Neutrophil (primary cell): ENCODE data around the gene TPM3.
"Not testable (repeated sequence)": the region's sequence is repeated elsewhere in the genome, so short reads cannot be mapped to it uniquely, and the experiment has no call there.

Experiments used
- H3K27ac ChIP-seq: fragments of 200-600 bp; sonication (generic); 2 replicates; pipeline ENCODE4 v1.5.1; 2016; ENCODE audit warnings: mild to moderate bottlenecking, moderate library complexity
- H3K27me3 ChIP-seq: fragments of 200-600 bp; sonication (generic); 2 replicates; pipeline ENCODE4 v1.6.0; 2016; ENCODE audit warnings: mild to moderate bottlenecking
- H3K36me3 ChIP-seq: fragments of 200-600 bp; sonication (generic); 2 replicates; pipeline ENCODE4 v1.5.1; 2017
- H3K4me1 ChIP-seq, 2 experiments: fragments of 200-600 bp in 1 of 2; sonication (generic) in 1 of 2; 1 replicate in 1 of 2; 2 replicates in 1 of 2; pipeline versions ENCODE4 v1.5.1 to v1.6.1; 2013 to 2016; ENCODE audit warnings: low read depth in 1 of 2, low read length in 1 of 2, mild to moderate bottlenecking in 1 of 2, moderate library complexity in 1 of 2; ENCODE audit not compliant: control insufficient read depth in 1 of 2, insufficient read depth in 1 of 2
- H3K4me3 ChIP-seq, 2 experiments: fragments of 200-600 bp in 1 of 2; sonication (generic) in 1 of 2; 1 replicate in 1 of 2; 2 replicates in 1 of 2; pipeline ENCODE4 v1.5.1; 2013 to 2016; ENCODE audit warnings: low read depth in 1 of 2, low read length in 1 of 2, mild to moderate bottlenecking in 1 of 2, moderate library complexity in 1 of 2
- H3K9me3 ChIP-seq: fragments of 200-600 bp; sonication (generic); 2 replicates; pipeline ENCODE4 v1.5.1; 2016
- TF ChIP-seq, protein P1 (sequence below): fragments of 200-600 bp; sonication (generic); IDR thresholded peaks from 2 replicates; pipeline ENCODE4 v1.5.1; 2016; ENCODE audit warnings: antibody characterized with exemption

TPM3 gene

DNA sequence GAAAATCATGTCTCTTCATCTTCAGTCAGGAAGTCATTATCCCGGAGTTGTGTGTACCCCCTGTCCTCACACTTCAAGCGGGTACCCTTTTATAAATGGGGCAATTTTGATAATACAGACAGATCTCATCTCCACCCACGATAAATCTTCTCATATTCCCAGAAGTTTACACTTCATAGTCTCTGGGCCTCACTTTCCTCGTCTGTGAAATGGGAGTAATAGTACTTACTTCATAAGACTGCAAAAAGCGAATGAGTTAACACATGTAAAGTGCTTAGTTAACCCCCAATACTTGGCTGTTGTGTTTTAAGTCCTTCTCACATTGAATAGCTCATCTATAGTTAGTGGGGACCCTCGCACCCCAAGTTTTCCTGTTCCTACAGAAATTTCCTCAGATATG, 37.8 kb downstream of the TPM3 start:
- Histone ChIP-seq H3K27ac (peak overlapping the region; percentile 81), H3K4me3 (no peak overlapping the region), H3K4me1 (peaks cover 64 to 71% of the 10 kb centered on the region in 2 experiments), H3K9me3 (no peaks in the 10 kb centered on the region), H3K36me3 (peaks cover 44% of the 10 kb centered on the region), H3K27me3 (no peaks in the 10 kb centered on the region)
- TF ChIP-seq, protein P1, sequence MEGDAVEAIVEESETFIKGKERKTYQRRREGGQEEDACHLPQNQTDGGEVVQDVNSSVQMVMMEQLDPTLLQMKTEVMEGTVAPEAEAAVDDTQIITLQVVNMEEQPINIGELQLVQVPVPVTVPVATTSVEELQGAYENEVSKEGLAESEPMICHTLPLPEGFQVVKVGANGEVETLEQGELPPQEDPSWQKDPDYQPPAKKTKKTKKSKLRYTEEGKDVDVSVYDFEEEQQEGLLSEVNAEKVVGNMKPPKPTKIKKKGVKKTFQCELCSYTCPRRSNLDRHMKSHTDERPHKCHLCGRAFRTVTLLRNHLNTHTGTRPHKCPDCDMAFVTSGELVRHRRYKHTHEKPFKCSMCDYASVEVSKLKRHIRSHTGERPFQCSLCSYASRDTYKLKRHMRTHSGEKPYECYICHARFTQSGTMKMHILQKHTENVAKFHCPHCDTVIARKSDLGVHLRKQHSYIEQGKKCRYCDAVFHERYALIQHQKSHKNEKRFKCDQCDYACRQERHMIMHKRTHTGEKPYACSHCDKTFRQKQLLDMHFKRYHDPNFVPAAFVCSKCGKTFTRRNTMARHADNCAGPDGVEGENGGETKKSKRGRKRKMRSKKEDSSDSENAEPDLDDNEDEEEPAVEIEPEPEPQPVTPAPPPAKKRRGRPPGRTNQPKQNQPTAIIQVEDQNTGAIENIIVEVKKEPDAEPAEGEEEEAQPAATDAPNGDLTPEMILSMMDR = no peak

- H3K36me3 ChIP-seq = peaks cover 20% of the 10 kb centered on the region
- H3K27me3 ChIP-seq = no peaks in the 10 kb centered on the region
- H3K4me3 ChIP-seq = no peak overlapping the region
Observed at GRCh38 chr1:154151311-154151710, 40.6 kb downstream of the TPM3 start.

DNA sequence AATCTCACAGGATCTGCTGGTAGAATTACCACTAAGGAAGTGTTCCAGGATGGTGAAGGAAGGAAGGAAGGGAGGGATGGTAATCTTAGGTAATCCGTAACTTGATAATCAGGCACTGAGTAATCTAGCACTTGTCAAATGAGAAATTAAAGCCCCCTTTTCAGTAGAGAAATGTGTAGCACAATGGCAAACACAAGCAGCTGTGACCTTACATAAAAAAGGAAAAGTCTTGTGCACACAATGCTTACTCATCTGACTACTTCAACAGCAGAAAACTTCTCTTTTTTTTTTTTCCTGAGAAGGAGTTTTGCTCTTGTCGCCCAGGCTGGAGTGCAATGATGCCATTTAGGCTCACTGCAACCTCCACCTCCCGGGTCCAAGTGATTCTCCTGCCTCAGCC, 43.1 kb downstream of the TPM3 start:
- H3K27ac ChIP-seq = peak overlapping the region; percentile 76
- H3K9me3 ChIP-seq = no peaks in the 10 kb centered on the region
- H3K4me1 ChIP-seq = peaks cover 26 to 35% of the 10 kb centered on the region in 2 experiments
- H3K27me3 ChIP-seq = no peaks in the 10 kb centered on the region
- TF ChIP-seq, protein P1 = no peak
- no peaks in the 10 kb centered on the region for H3K36me3 ChIP-seq
- H3K4me3 ChIP-seq = peak overlapping the region in 1 of 2 experiments; percentile 4

More at GRCh38 chr1:154151311-154151710, 40.6 kb downstream of the TPM3 start:
- Histone ChIP-seq H3K9me3 (no peaks in the 10 kb centered on the region), H3K27ac (no peak overlapping the region), H3K4me1 (peaks cover 51 to 60% of the 10 kb centered on the region in 2 experiments)
- TF ChIP-seq, protein P1 = no peak

DNA sequence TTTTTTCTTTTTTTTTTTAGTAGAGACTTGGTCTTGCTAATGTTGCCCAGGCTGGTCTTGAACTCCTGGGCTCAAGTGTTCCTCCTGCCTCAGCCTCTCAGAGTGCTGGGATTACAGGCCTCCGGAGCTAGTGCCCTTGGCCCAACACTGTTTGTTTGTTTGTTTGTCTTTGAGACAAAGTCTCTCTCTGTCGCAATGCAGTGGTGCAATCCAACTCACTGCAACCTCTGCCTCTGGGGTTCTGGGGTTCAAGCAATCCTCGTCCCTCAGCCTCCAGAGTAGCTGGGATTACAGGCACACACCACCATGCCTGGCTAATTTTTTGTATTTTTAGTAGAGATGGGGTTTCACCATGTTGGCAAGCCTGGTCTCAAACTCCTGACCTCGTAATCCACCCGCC, 44.4 kb downstream of the TPM3 start:
- H3K4me3 ChIP-seq = not testable (repeated sequence)

GRCh38 chr1:154145986-154146385, 45.9 kb downstream of the TPM3 start:
- Histone ChIP-seq H3K4me1 (peaks cover 19 to 25% of the 10 kb centered on the region in 2 experiments), H3K36me3 (no peaks in the 10 kb centered on the region), H3K4me3 (no peak overlapping the region), H3K27me3 (no peaks in the 10 kb centered on the region), H3K9me3 (no peaks in the 10 kb centered on the region), H3K27ac (no peak overlapping the region)
- TF ChIP-seq, protein P1 = no peak

More for the DNA sequence above, 44.4 kb downstream of the TPM3 start:
- not testable (repeated sequence) for H3K27me3 ChIP-seq, H3K36me3 ChIP-seq, H3K27ac ChIP-seq, H3K9me3 ChIP-seq
- peaks cover 19 to 25% of the 10 kb centered on the region in 2 experiments for H3K4me1 ChIP-seq

- no peaks in the 10 kb centered on the region for H3K27me3 ChIP-seq
- TF ChIP-seq, protein P1 = no peak
- no peaks in the 10 kb centered on the region for H3K9me3 ChIP-seq
- no peak overlapping the region for H3K4me3 ChIP-seq
- H3K4me1 ChIP-seq = peaks cover 0 to under 1% of the 10 kb centered on the region in 2 experiments
- no peak overlapping the region for H3K27ac ChIP-seq
- H3K36me3 ChIP-seq = no peaks in the 10 kb centered on the region
Observed at GRCh38 chr1:154142358-154142757, 49.5 kb downstream of the TPM3 start.
